HG03135 (cell line): ENCODE measurements around the gene MAD1L1.

Source experiments
- ATAC-seq: cut with Tn5 transposase; IDR thresholded peaks from one replicate; pipeline ENCODE4 v1.9.1; 2021; ENCODE audit warnings: mild to moderate bottlenecking, moderate library complexity; ENCODE audit not compliant: unreplicated experiment

Gene MAD1L1

GRCh38 chr7:2122651-2123050, 110.1 kb downstream of the MAD1L1 start:
- no peak for ATAC-seq

- no peak for ATAC-seq
These were observed 111.6 kb downstream of the MAD1L1 start for GRCh38 chr7:2120841-2121830.

GRCh38 chr7:2120251-2120660, 112.5 kb downstream of the MAD1L1 start:
- no peak for ATAC-seq

GRCh38 chr7:2118630-2119190, 114.0 kb downstream of the MAD1L1 start:
- no peak for ATAC-seq

GRCh38 chr7:2118056-2118455, 114.7 kb downstream of the MAD1L1 start:
- ATAC-seq = no peak

GRCh38 chr7:2117646-2118045, 115.1 kb downstream of the MAD1L1 start:
- ATAC-seq = no peak

- no peak for ATAC-seq
These were observed 115.7 kb downstream of the MAD1L1 start for GRCh38 chr7:2116989-2117591.

- ATAC-seq = no peak
These were observed 116.3 kb downstream of the MAD1L1 start for GRCh38 chr7:2116448-2116810.

GRCh38 chr7:2115760-2116447, 116.8 kb downstream of the MAD1L1 start:
- ATAC-seq = no peak

- ATAC-seq = no peak
These were observed 117.6 kb downstream of the MAD1L1 start for GRCh38 chr7:2114926-2115759.

GRCh38 chr7:2114052-2114451, 118.7 kb downstream of the MAD1L1 start:
- no peak for ATAC-seq

- ATAC-seq = no peak
These were observed 120.2 kb downstream of the MAD1L1 start for GRCh38 chr7:2112261-2113198.

GRCh38 chr7:2111568-2111967, 121.2 kb downstream of the MAD1L1 start:
- ATAC-seq = no peak

- no peak for ATAC-seq
These were observed 121.9 kb downstream of the MAD1L1 start for GRCh38 chr7:2110610-2111396.

- no peak for ATAC-seq
These were observed 122.7 kb downstream of the MAD1L1 start for GRCh38 chr7:2109936-2110609.

GRCh38 chr7:2109251-2109872, 123.4 kb downstream of the MAD1L1 start:
- no peak for ATAC-seq

GRCh38 chr7:2108501-2109250, 124.1 kb downstream of the MAD1L1 start:
- ATAC-seq = no peak
